SW480 (cell line): ENCODE measurements around the gene STIM2.
"Not testable (repeated sequence)": the region's sequence is repeated elsewhere in the genome, so short reads cannot be mapped to it uniquely, and the experiment has no call there.

ENCODE experiments used
- DNase-seq: peaks from one replicate; pipeline ENCODE4 v3.0.0-alpha.2; 2016; ENCODE audit warnings: low spot score

The STIM2 gene

GRCh38 chr4:26867914-26868684, 7.5 kb downstream of the STIM2 start:
- DNase-seq, result no peak

- no peak for DNase-seq
Measured at GRCh38 chr4:26870576-26871262, 10.1 kb downstream of the STIM2 start.

GRCh38 chr4:26871611-26872010, 11.0 kb downstream of the STIM2 start:
- DNase-seq, result no peak

DNA sequence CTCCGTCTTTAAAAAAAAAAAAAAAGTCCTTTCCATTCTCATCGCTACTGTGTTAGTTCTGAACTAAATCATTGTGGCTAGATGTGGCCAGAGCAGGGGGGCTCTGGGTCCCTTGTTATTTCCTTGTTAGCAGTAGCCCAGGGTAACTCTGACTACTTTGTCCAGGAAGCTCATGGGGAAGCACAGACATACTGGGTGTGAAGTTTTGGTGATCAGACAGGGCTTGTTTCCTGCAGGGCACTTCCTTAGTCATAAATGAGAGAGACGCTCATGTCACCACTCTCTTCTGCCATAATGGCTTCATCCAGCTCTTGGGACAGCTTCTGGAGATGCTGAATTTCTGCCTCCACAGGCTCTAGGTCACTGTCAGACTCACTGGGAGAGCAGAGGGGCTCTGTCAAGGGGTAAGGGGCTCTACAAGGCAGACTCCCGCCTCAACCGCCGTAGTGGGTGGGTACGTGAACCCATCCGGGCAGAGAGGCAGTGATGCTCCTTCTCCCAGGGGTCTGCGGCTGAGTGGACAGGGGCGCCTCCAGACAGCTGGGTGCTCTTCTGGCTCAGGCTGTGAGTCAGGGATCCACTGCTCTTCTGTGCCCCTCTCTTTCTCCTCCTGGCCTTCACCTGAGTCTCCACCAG, 12.9 kb downstream of the STIM2 start:
- no peak for DNase-seq

- DNase-seq, result no peak
Measured at GRCh38 chr4:26874110-26874509, 13.5 kb downstream of the STIM2 start.

DNA sequence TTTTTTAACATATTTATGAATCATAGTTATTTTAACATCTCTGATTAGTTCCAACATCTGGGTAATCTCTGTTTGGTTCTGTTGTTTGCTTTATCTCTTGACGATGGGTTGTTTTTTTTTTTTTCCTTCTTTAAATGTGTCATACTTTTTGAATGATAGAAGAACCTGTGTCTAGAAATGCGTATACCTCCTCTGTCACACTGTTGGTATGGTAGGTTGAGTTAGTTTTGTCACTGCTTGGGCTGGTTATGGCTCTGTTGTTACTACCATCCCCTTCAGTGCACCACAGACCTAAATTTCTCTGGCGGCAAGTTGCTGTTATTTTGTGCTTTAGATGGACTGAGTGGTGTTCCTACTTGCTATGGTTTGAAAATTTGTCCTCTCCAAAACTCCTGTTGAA, 16.8 kb downstream of the STIM2 start:
- no peak for DNase-seq

- no peak for DNase-seq
Measured at GRCh38 chr4:26877961-26878360, 17.3 kb downstream of the STIM2 start.

- no peak for DNase-seq
Measured at GRCh38 chr4:26878794-26879391, 18.3 kb downstream of the STIM2 start.

- DNase-seq, result no peak
Measured at GRCh38 chr4:26879805-26880204, 19.2 kb downstream of the STIM2 start.

DNA sequence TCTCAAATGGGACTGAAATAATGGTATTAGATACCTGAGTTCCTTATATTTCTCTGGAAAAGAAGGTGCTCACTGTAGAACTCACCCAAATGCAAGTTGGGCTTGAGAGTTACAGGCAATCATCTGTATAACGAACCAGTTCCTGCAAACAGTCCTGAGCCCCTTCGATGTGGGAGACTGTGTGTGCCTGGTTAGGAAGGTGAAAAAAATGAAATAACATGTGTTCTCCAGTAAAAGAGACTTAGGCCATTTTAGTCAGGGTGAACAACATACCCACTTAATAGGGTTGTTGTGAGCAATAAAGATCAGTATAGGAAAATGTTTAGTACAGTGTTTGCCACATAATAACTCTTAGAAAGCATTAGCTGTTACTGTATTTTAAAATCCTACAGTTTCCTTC, 23.4 kb downstream of the STIM2 start:
- DNase-seq, result no peak

GRCh38 chr4:26884486-26884988, 23.9 kb downstream of the STIM2 start:
- DNase-seq, result no peak

DNA sequence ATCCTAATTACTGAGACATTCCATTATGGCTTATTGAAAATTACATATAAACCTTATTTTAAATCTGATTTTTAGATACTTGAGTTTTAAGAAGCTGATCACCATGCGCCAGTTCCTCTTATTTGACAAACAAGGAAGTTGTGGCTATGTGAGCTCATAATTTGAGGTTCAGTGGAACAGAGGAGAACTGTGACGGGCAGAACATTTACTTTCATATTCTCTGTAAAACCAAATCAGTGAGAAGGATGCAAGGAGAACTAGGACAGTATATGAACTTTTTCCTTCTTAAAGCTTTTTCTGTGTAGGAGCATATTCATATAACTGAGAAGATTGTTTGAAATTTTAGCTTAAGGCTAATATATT, 25.3 kb downstream of the STIM2 start:
- no peak for DNase-seq

DNA sequence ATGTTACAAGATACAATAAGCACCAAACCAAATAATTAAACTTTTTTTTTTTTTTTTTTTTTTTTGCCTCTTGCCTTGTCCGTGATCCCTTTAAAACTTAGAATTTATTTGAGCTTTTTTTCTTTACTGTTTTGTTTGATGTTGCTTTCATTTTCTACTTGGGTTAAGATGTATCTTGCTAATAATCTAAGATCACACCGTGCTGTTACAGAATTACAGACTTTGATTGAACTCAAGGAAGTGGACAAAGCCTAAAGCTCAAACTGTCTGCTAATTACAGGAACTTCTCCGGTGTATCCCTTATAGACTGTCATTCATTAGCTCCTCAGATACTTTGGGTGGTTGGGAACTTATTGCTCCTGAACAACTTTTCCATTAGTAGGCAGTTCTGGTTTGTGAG, 26.5 kb downstream of the STIM2 start:
- no peak for DNase-seq

- DNase-seq, result no peak
Measured at GRCh38 chr4:26887809-26888208, 27.2 kb downstream of the STIM2 start.

- DNase-seq, result no peak
Measured at GRCh38 chr4:26889356-26889755, 28.7 kb downstream of the STIM2 start.

DNA sequence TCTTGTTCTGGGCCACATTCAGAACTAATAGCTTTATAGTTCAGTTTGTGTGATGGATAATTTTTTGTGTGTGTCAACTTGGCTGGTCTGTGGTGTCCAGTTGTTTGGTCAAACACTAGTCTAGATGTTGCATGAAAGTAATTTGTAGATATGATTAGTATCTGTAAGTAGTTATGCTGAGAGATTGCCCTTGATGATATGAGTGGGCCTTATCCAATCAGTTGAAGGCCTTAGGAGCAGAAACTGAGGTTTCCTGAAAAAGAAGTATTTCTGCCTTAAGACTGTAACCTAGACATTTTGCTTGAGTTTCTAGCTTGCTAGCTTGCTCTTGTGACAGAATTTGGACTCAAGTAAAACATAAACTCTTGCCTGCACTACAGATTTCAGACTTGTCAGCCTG, 30.4 kb downstream of the STIM2 start:
- no peak for DNase-seq

DNA sequence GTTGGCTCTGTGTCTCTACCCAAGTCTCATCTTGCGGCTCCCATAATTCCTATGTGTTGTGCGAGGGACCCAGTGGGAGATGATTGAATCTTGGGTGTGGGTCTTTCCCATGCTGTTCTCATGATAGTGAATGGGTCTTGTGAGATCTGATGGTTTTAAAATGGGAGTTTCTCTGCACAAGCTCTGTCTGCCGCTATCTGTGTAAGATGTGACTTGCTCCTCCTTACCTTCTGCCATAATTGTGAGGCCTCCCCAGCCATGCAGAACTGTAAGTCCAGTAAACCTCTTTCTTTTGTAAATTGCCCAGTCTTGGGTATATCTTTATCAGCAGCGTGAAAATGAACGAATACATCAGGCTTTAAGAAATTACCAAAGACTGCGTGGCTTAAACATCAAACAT, 31.2 kb downstream of the STIM2 start:
- DNase-seq, result no peak

- no peak for DNase-seq
Measured at GRCh38 chr4:26892480-26893150, 32.0 kb downstream of the STIM2 start.

- DNase-seq, result no peak
Measured at GRCh38 chr4:26893491-26893890, 32.9 kb downstream of the STIM2 start.

- DNase-seq, result not testable (repeated sequence)
Measured at GRCh38 chr4:26894881-26895280, 34.2 kb downstream of the STIM2 start.

DNA sequence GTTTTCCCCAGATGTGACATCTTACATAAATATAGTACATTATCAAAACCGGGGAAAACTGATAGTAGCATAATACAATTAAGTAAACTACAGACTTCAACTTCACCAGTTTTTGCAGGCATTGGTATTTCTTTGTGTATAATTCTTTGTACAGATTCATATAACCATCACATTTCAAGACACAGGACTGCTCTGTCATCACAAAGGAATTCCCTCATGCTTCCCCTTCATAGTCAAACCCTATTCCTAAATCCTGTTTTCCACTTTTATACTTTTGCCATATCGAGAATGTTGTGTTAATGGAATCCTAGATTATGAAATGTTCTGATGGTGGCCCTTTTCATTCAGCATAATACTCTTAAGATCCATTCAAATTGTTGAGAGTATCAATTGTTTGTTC, 36.0 kb downstream of the STIM2 start:
- no peak for DNase-seq

DNA sequence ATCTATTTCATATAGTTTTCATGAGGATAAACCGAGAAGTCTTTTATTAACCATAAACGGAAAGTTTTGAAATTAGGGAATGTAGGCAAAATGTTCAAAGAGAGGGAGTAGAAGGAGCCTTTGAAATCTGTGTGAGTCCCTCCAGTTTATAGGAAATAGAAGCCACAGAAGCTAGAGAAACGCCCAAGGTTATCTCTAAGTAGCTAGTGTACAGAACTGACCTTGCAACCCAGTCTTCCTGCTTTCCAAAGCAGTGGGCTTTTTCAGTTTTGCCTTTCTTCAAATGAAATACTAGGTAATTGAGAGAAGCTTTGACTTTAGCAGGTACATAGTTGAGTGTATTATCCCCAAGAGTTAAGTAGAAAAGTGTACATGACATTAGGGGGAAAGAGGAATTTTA, 39.4 kb downstream of the STIM2 start:
- no peak for DNase-seq
